Retinal pigment epithelial cell (primary cell): ENCODE data around the gene ZNF672.

Experiments
- DNase-seq: peaks from one replicate; pipeline ENCODE4 v3.0.0-alpha.2; 2010; ENCODE audit warnings: low read depth
- H3K4me3 ChIP-seq: 2 replicates; pipeline ENCODE4 v1.5.1; 2011; ENCODE audit warnings: mild to moderate bottlenecking, low read length, control low read depth, moderate library complexity
- CTCF ChIP-seq: conservative IDR thresholded peaks from 2 replicates; pipeline ENCODE4 v1.5.1; 2011; ENCODE audit warnings: low read depth, low read length, control low read depth, inconsistent platforms

Gene ZNF672

DNA sequence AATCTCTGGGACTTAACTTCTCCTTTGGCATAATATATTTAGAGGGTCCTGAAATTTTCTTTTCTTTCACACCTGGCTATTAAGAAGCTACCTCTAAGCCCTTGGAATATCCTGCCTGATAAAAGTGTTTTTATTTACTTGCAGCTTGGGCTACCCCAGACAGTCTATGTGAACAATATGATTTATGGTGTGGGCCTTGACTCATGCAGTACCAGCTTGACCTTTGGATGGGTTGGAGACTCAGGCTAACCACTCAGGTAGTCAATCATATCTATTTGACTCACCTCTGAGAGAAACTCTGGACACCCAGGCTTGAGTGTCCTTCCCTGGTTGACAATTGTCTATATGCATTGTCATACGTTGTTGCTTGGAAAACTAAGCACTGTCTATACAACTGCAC lies 54.6 kb downstream of the ZNF672 start:
- no peak for DNase-seq
- TF ChIP-seq CTCF = no peak

GRCh38 chr1:248894837-248895236 lies 56.8 kb downstream of the ZNF672 start:
- H3K4me3 ChIP-seq = no peak overlapping the region
- no peak for DNase-seq
- TF ChIP-seq CTCF = no peak

More for the DNA sequence above, 54.6 kb downstream of the ZNF672 start:
- H3K4me3 ChIP-seq = no peak overlapping the region

GRCh38 chr1:248897412-248898337 lies 59.7 kb downstream of the ZNF672 start:
- no peak overlapping the region for H3K4me3 ChIP-seq
- DNase-seq = no peak
- no peak for TF ChIP-seq CTCF
